Thoracic aorta (tissue), 2 donors: ENCODE data around the gene ASIC2. TPM values are rescaled to one million over a fixed set of nuclear protein-coding genes. Genes with fewer than 3 reads are reported as not detected.
"Not testable (repeated sequence)": the region's sequence is repeated elsewhere in the genome, so short reads cannot be mapped to it uniquely, and the experiment has no call there.

ENCODE experiments used
- ATAC-seq: fragments of 150-250 bp; one replicate; pipeline ENCODE4 v1.8.0; 2017; ENCODE audit warnings: low read depth; ENCODE audit not compliant: insufficient number of reproducible peaks, low FRiP score
- DNase-seq: peaks from one replicate; pipeline ENCODE4 v3.0.0-alpha.2; 2020; ENCODE audit warnings: low spot score
- H3K27ac ChIP-seq, 2 donors: fragments of 200-600 bp; sonication (generic); 1 replicate in 1 of 2; 2 replicates in 1 of 2; pipeline ENCODE4 v1.5.1; 2016; ENCODE audit warnings: mild to moderate bottlenecking in 2 of 2, moderate library complexity in 2 of 2
- H3K27me3 ChIP-seq: fragments of 200-600 bp; sonication (generic); replicated peaks from 2 replicates; pipeline ENCODE4 v1.6.0; 2016; ENCODE audit warnings: mild to moderate bottlenecking; ENCODE audit not compliant: insufficient read depth
- H3K36me3 ChIP-seq: fragments of 200-600 bp; sonication (generic); one replicate; pipeline ENCODE4 v1.5.1; 2016
- H3K4me1 ChIP-seq, 2 donors: fragments of 200-600 bp; sonication (generic); 1 replicate in 1 of 2; 2 replicates in 1 of 2; pipeline versions ENCODE4 v1.5.1 to v1.6.0; 2016; ENCODE audit warnings: low read depth in 2 of 2, mild to moderate bottlenecking in 1 of 2; ENCODE audit not compliant: control insufficient read depth in 1 of 2
- H3K4me3 ChIP-seq: fragments of 200-600 bp; sonication (generic); 2 replicates; pipeline ENCODE4 v1.5.1; 2016; ENCODE audit warnings: mild to moderate bottlenecking
- H3K9me3 ChIP-seq: fragments of 200-600 bp; sonication (generic); 2 replicates; pipeline ENCODE4 v1.5.1; 2016
- total RNA-seq, 2 donors: library from RNA; depleted of rRNA; stranded (reverse); fragments of >200 nt; gene quantifications; one replicate each; pipeline versions ENCODE4 v1.1.0 to v1.2.3, GENCODE V29; 2016
- TF ChIP-seq, protein P1 (sequence below): fragments of 200-600 bp; sonication (generic); IDR thresholded peaks from one replicate; pipeline ENCODE4 v1.5.1; 2019; ENCODE audit warnings: antibody characterized with exemption

The ASIC2 gene
- total RNA-seq, 2 donors from 2014 or later, result 0.54 to 1.1 TPM

GRCh38 chr17:32976605-32977004 lies 316.5 kb downstream of the ASIC2 start:
- H3K27ac ChIP-seq, result no peak overlapping the region
- ATAC-seq (no peak), DNase-seq (no peak)
- H3K27me3 ChIP-seq, result no peaks in the 10 kb centered on the region
- H3K4me1 ChIP-seq, result no peaks in the 10 kb centered on the region
- no peaks in the 10 kb centered on the region for H3K36me3 ChIP-seq
- no peak overlapping the region for H3K4me3 ChIP-seq
- H3K9me3 ChIP-seq, result no peaks in the 10 kb centered on the region
- TF ChIP-seq, protein P1, sequence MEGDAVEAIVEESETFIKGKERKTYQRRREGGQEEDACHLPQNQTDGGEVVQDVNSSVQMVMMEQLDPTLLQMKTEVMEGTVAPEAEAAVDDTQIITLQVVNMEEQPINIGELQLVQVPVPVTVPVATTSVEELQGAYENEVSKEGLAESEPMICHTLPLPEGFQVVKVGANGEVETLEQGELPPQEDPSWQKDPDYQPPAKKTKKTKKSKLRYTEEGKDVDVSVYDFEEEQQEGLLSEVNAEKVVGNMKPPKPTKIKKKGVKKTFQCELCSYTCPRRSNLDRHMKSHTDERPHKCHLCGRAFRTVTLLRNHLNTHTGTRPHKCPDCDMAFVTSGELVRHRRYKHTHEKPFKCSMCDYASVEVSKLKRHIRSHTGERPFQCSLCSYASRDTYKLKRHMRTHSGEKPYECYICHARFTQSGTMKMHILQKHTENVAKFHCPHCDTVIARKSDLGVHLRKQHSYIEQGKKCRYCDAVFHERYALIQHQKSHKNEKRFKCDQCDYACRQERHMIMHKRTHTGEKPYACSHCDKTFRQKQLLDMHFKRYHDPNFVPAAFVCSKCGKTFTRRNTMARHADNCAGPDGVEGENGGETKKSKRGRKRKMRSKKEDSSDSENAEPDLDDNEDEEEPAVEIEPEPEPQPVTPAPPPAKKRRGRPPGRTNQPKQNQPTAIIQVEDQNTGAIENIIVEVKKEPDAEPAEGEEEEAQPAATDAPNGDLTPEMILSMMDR, result no peak

DNA sequence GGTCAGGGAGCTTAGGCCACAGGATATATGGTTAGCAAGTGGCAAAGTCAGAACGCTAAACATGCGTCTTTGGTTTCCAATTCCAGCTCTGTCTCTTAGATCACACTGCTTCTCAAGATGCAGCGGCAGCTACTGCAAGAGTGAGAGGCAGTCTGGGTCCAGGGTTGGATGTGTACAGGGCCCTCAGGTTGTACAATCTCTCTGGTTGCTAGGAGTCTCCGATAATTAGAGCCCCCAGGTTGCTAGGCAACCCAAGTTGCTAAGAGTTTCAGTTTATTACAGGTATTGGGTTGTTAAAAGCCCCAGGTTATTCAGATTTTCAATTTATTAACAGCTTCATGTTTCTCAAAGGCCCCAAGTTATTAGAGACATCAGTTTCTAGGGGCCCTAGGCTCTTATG lies 317.0 kb downstream of the ASIC2 start:
- DNase-seq (no peak), ATAC-seq (no peak)
- Histone ChIP-seq H3K4me1 (no peaks in the 10 kb centered on the region), H3K27me3 (no peaks in the 10 kb centered on the region), H3K36me3 (no peaks in the 10 kb centered on the region), H3K4me3 (no peak overlapping the region), H3K9me3 (no peaks in the 10 kb centered on the region), H3K27ac (no peak overlapping the region)
- TF ChIP-seq, protein P1, result no peak

DNA sequence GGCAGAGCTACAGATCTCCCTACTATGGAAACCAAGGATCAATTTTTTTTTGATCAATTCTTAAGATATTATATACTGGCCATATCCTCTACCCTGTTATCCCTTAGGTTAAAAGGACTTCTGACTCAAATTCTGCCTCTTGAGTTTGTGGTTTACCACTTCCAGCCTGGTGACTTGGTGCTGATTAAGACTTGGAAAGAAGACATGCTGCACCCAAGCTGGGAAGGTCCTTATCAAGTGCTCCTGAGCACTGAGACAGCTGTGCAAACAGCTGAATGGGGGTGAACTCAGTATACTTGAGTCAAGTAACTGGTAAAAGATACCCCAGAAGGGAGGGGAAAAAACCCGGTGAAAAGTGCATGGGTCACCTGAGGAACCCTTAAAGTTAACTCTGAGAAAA lies 321.9 kb downstream of the ASIC2 start:
- ATAC-seq (no peak), DNase-seq (no peak)
- H3K9me3 ChIP-seq, result no peaks in the 10 kb centered on the region
- TF ChIP-seq, protein P1, result no peak
- H3K4me3 ChIP-seq, result no peak overlapping the region
- H3K4me1 ChIP-seq, result no peaks in the 10 kb centered on the region
- H3K27me3 ChIP-seq, result no peaks in the 10 kb centered on the region
- no peaks in the 10 kb centered on the region for H3K36me3 ChIP-seq
- no peak overlapping the region for H3K27ac ChIP-seq

GRCh38 chr17:32970281-32970680 lies 322.8 kb downstream of the ASIC2 start:
- no peaks in the 10 kb centered on the region for H3K9me3 ChIP-seq
- H3K27ac ChIP-seq, result no peak overlapping the region
- TF ChIP-seq, protein P1, result no peak
- ATAC-seq, result no peak
- H3K4me1 ChIP-seq, result no peaks in the 10 kb centered on the region
- no peaks in the 10 kb centered on the region for H3K27me3 ChIP-seq
- no peak overlapping the region for H3K4me3 ChIP-seq
- DNase-seq, result no peak
- no peaks in the 10 kb centered on the region for H3K36me3 ChIP-seq

- H3K4me3 ChIP-seq, H3K9me3 ChIP-seq, H3K36me3 ChIP-seq, H3K27me3 ChIP-seq, H3K4me1 ChIP-seq, ATAC-seq, DNase-seq, H3K27ac ChIP-seq: not testable (repeated sequence)
Measured at GRCh38 chr17:32969231-32969630, 323.9 kb downstream of the ASIC2 start.

- Histone ChIP-seq H3K36me3 (no peaks in the 10 kb centered on the region), H3K4me3 (no peak overlapping the region), H3K27me3 (no peaks in the 10 kb centered on the region), H3K4me1 (no peaks in the 10 kb centered on the region), H3K27ac (no peak overlapping the region), H3K9me3 (no peaks in the 10 kb centered on the region)
- ATAC-seq (no peak), DNase-seq (no peak)
- TF ChIP-seq, protein P1, result no peak
Measured at GRCh38 chr17:32964541-32964940, 328.6 kb downstream of the ASIC2 start.
